Stimulated activated CD8-positive, alpha-beta memory T cell treated with anti-CD3 and anti-CD28 coated beads, Interleukin-4, amount 100 ng/mL, for 24 hours (primary cell): ENCODE data around the gene P2RX4.
"Not testable (repeated sequence)": the region's sequence is repeated elsewhere in the genome, so short reads cannot be mapped to it uniquely, and the experiment has no call there.

Source experiments
- DNase-seq: peaks from one replicate; pipeline ENCODE4 v3.0.0-alpha.2; 2020; ENCODE audit warnings: low read depth

Gene P2RX4

GRCh38 chr12:121189131-121189530 lies 20.8 kb upstream of the P2RX4 start:
- no peak for DNase-seq

GRCh38 chr12:121189619-121190155 lies 20.2 kb upstream of the P2RX4 start:
- DNase-seq = no peak

- DNase-seq = no peak
Observed at GRCh38 chr12:121190523-121191031, 19.4 kb upstream of the P2RX4 start.

- DNase-seq = no peak
Observed at GRCh38 chr12:121191151-121191550, 18.8 kb upstream of the P2RX4 start.

- no peak for DNase-seq
Observed at GRCh38 chr12:121196902-121197301, 13.0 kb upstream of the P2RX4 start.

- DNase-seq = no peak
Observed at GRCh38 chr12:121198949-121199348, 11.0 kb upstream of the P2RX4 start.

GRCh38 chr12:121201140-121201539 lies 8.8 kb upstream of the P2RX4 start:
- not testable (repeated sequence) for DNase-seq

- DNase-seq = no peak
Observed at GRCh38 chr12:121202407-121203355, 7.2 kb upstream of the P2RX4 start.

GRCh38 chr12:121203482-121203881 lies 6.4 kb upstream of the P2RX4 start:
- DNase-seq = no peak

GRCh38 chr12:121205491-121205890 lies 4.4 kb upstream of the P2RX4 start:
- no peak for DNase-seq

GRCh38 chr12:121208571-121208970 lies 1.4 kb upstream of the P2RX4 start:
- DNase-seq = not testable (repeated sequence)

- DNase-seq = no peak
Observed at GRCh38 chr12:121209221-121209620, 708 bp upstream of the P2RX4 start.

- no peak for DNase-seq
Observed at GRCh38 chr12:121212875-121213274, 2.9 kb downstream of the P2RX4 start.

- no peak for DNase-seq
Observed at GRCh38 chr12:121214166-121214777, 4.3 kb downstream of the P2RX4 start.

GRCh38 chr12:121214855-121215745 lies 5.2 kb downstream of the P2RX4 start:
- DNase-seq = no peak

GRCh38 chr12:121216102-121216501 lies 6.2 kb downstream of the P2RX4 start:
- DNase-seq = no peak

GRCh38 chr12:121217063-121217462 lies 7.1 kb downstream of the P2RX4 start:
- DNase-seq = no peak

- DNase-seq = no peak
Observed at GRCh38 chr12:121217761-121218160, 7.8 kb downstream of the P2RX4 start.

- DNase-seq = no peak
Observed at GRCh38 chr12:121218588-121219352, 8.8 kb downstream of the P2RX4 start.

- DNase-seq = no peak
Observed at GRCh38 chr12:121219353-121219986, 9.5 kb downstream of the P2RX4 start.

- no peak for DNase-seq
Observed at GRCh38 chr12:121222847-121223246, 12.9 kb downstream of the P2RX4 start.
